Lung (tissue), 12 donors: ENCODE data around the gene RAB13. TPM values are rescaled to one million over a fixed set of nuclear protein-coding genes. Genes with fewer than 3 reads are reported as not detected.

Experiments
- ATAC-seq: fragments of 200-7000 bp; cut with Tn5 transposase; one replicate; pipeline ENCODE4 v1.9.1; 2020; ENCODE audit warnings: moderate number of reproducible peaks; ENCODE audit not compliant: insufficient read depth, low FRiP score
- DNase-seq, 3 donors: peaks; one replicate each; pipeline ENCODE4 v3.0.0-alpha.2; 2013 to 2017
- H3K27ac ChIP-seq, 2 donors: one replicate each; pipeline ENCODE4 v1.5.1; 2013; ENCODE audit warnings: mild to moderate bottlenecking in 2 of 2, moderate library complexity in 2 of 2, control low read depth in 1 of 2, inconsistent platforms in 1 of 2, low read depth in 1 of 2, low read length in 1 of 2
- H3K27me3 ChIP-seq, 3 donors: one replicate each; pipeline ENCODE4 v1.5.1; 2013; ENCODE audit warnings: low read length in 2 of 3; ENCODE audit not compliant: control insufficient read depth in 3 of 3, insufficient read depth in 3 of 3
- H3K36me3 ChIP-seq, 4 donors: one replicate each; pipeline ENCODE4 v1.5.1; 2013; ENCODE audit warnings: low read length in 4 of 4, mild to moderate bottlenecking in 1 of 4, moderate library complexity in 1 of 4; ENCODE audit not compliant: control insufficient read depth in 4 of 4, insufficient read depth in 4 of 4
- H3K4me1 ChIP-seq, 5 donors: one replicate each; pipeline ENCODE4 v1.5.1; 2013; ENCODE audit warnings: low read length in 5 of 5, mild to moderate bottlenecking in 2 of 5, moderate library complexity in 1 of 5; ENCODE audit not compliant: control insufficient read depth in 5 of 5, insufficient read depth in 5 of 5
- H3K4me3 ChIP-seq: one replicate; pipeline ENCODE4 v1.5.1; 2013; ENCODE audit warnings: mild to moderate bottlenecking, control low read depth, moderate library complexity
- H3K9ac ChIP-seq, 2 donors: one replicate each; pipeline ENCODE4 v1.5.1; 2013; ENCODE audit warnings: low read length in 2 of 2, control low read depth in 1 of 2; ENCODE audit not compliant: insufficient read depth in 1 of 2
- H3K9me3 ChIP-seq, 4 donors: one replicate each; pipeline ENCODE4 v1.5.1; 2013; ENCODE audit warnings: low read length in 3 of 4, mild to moderate bottlenecking in 1 of 4, moderate library complexity in 1 of 4; ENCODE audit not compliant: control insufficient read depth in 4 of 4, insufficient read depth in 3 of 4
- CTCF ChIP-seq: IDR thresholded peaks from 2 replicates; pipeline ENCODE4 v1.5.1; 2012; ENCODE audit warnings: mild to moderate bottlenecking; ENCODE audit errors: control extremely low read depth, extremely low read depth
- WGBS, 2 donors: extraction: QIAGEN DNeasy Blood & Tissue Kit; methylation state at CpG; one replicate each; pipeline ENCODE4 v1.1.7; 2013; 5-methylcytosine and 5-hydroxymethylcytosine counted together
- polyA plus RNA-seq, 2 donors: library from polyadenylated mRNA; stranded (reverse); fragments of 200-250 nt; gene quantifications; one replicate each; pipeline ENCODE4 v1.2.1, GENCODE V29; 2013
- total RNA-seq, 2 donors: library from RNA; depleted of rRNA in 1 of 2; stranded (reverse); fragments of >200 nt in 1 of 2; gene quantifications; one replicate each; pipeline ENCODE4 v1.2.1, GENCODE V29; 2014 to 2021
- donor health status: control.
- donor health status: control.
- donor health status: Bipolar disorder and iron deficiency.
- donor health status: healthy.
- donor health status: DM: yes; HTN: yes; CAD: no.

Gene RAB13
- total and polyA plus RNA-seq, 4 donors: 54.6 to 229 (median 138) TPM

- TF ChIP-seq CTCF: no peak
- no peaks in the 10 kb centered on the region for H3K9me3 ChIP-seq
- DNase-seq (no peak), ATAC-seq (no peak)
- H3K27ac ChIP-seq: no peak overlapping the region
- H3K36me3 ChIP-seq: peaks cover 15 to 73% (median 46%) of the 10 kb centered on the region in 4 donors
- H3K27me3 ChIP-seq: no peaks in the 10 kb centered on the region
- WGBS, 2 donors: 95 to 96% methylated on average over 9 of the region's 9 CpGs
- H3K4me1 ChIP-seq: no peaks in the 10 kb centered on the region
- no peak overlapping the region for H3K9ac ChIP-seq
- H3K4me3 ChIP-seq: no peak overlapping the region
These were observed 51.4 kb downstream of the RAB13 start for GRCh38 chr1:153934746-153935145.

- Histone ChIP-seq H3K36me3 (peaks cover 15 to 69% (median 44%) of the 10 kb centered on the region in 4 donors), H3K4me3 (no peak overlapping the region), H3K9me3 (no peaks in the 10 kb centered on the region), H3K9ac (no peak overlapping the region), H3K27me3 (no peaks in the 10 kb centered on the region), H3K4me1 (peaks cover 0 to 1% (median 0%) of the 10 kb centered on the region in 5 donors), H3K27ac (no peak overlapping the region)
- ATAC-seq (no peak), DNase-seq (no peak)
- 97 to 98% methylated on average over 11 of the region's 11 CpGs for WGBS, 2 donors
- no peak for TF ChIP-seq CTCF
These were observed 52.2 kb downstream of the RAB13 start for GRCh38 chr1:153933955-153934354.

GRCh38 chr1:153933430-153933829 is 52.7 kb downstream of the RAB13 start:
- Histone ChIP-seq H3K4me3 (no peak overlapping the region), H3K4me1 (peaks cover 0 to 3% (median 0%) of the 10 kb centered on the region in 5 donors), H3K9me3 (no peaks in the 10 kb centered on the region), H3K27ac (no peak overlapping the region), H3K27me3 (no peaks in the 10 kb centered on the region), H3K36me3 (peaks cover 15 to 68% (median 44%) of the 10 kb centered on the region in 4 donors), H3K9ac (no peak overlapping the region)
- no peak for DNase-seq
- ATAC-seq: no peak
- no peak for TF ChIP-seq CTCF
- 93 to 95% methylated on average over 12 to 14 of the region's 14 CpGs for WGBS, 2 donors
